HPDE6-E6E7 (cell line): ENCODE results near the gene ALDH4A1.

ENCODE experiments used
- DNase-seq: peaks from one replicate; pipeline ENCODE4 v3.0.0; 2011; ENCODE audit warnings: missing footprints; ENCODE audit errors: extremely low spot score

ALDH4A1 gene, protein sequence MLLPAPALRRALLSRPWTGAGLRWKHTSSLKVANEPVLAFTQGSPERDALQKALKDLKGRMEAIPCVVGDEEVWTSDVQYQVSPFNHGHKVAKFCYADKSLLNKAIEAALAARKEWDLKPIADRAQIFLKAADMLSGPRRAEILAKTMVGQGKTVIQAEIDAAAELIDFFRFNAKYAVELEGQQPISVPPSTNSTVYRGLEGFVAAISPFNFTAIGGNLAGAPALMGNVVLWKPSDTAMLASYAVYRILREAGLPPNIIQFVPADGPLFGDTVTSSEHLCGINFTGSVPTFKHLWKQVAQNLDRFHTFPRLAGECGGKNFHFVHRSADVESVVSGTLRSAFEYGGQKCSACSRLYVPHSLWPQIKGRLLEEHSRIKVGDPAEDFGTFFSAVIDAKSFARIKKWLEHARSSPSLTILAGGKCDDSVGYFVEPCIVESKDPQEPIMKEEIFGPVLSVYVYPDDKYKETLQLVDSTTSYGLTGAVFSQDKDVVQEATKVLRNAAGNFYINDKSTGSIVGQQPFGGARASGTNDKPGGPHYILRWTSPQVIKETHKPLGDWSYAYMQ

DNA sequence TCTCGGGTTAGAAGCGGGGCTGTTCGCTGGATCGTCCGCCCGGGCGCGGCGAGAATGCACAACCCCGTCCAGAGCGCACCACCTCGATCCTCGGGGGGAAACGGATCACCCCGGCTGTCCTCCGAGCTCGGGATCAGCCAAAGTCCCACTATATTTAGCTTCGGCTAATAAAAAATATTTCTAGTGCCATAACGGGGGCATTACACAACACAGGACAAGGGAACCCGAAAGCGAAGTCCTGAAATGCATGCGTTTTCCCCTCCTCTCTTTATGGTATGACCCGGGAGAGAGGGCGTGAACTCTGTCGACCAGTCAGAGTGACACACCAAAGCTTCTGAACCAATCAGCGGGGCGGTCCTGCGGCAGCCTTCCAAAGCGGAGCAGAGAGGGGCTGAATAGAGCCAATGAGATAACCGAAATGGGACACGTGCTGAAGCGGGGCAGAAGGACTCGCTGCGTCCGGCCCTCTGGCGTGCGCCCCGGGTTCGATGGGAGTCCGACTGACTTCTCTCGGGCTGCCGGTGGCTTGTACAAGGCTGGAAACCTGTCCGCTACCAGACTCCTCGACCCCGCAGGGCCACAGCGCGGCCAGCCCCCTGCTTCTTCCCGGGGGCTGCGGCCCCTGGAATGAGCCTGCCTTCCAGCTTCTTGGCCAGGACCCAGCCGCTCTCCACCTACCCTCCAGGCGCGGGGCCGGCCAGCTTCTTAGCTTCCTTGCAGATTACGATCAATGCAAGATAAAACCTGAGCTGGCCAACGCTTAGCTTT lies at the start of gene ALDH4A1:
Gene ALDH4A1, minus strand, starts transcription at position 33 of the 768 bp plus-strand sequence. Its CDS starts 32 bp downstream, at position 1.
- DNase-seq, result peak; percentile 100

GRCh38 chr1:18951818-18952391 lies 49.5 kb upstream of the ALDH4A1 start:
- DNase-seq, result no peak

GRCh38 chr1:18951416-18951815 lies 49.1 kb upstream of the ALDH4A1 start:
- no peak for DNase-seq

- no peak for DNase-seq
Observed at GRCh38 chr1:18950401-18951026, 48.2 kb upstream of the ALDH4A1 start.

GRCh38 chr1:18949686-18950400 lies 47.5 kb upstream of the ALDH4A1 start:
- DNase-seq, result no peak

GRCh38 chr1:18948913-18949685 lies 46.7 kb upstream of the ALDH4A1 start:
- DNase-seq, result no peak

GRCh38 chr1:18948048-18948912 lies 45.9 kb upstream of the ALDH4A1 start:
- DNase-seq, result no peak

- DNase-seq, result no peak
Observed at GRCh38 chr1:18947570-18947969, 45.2 kb upstream of the ALDH4A1 start.

DNA sequence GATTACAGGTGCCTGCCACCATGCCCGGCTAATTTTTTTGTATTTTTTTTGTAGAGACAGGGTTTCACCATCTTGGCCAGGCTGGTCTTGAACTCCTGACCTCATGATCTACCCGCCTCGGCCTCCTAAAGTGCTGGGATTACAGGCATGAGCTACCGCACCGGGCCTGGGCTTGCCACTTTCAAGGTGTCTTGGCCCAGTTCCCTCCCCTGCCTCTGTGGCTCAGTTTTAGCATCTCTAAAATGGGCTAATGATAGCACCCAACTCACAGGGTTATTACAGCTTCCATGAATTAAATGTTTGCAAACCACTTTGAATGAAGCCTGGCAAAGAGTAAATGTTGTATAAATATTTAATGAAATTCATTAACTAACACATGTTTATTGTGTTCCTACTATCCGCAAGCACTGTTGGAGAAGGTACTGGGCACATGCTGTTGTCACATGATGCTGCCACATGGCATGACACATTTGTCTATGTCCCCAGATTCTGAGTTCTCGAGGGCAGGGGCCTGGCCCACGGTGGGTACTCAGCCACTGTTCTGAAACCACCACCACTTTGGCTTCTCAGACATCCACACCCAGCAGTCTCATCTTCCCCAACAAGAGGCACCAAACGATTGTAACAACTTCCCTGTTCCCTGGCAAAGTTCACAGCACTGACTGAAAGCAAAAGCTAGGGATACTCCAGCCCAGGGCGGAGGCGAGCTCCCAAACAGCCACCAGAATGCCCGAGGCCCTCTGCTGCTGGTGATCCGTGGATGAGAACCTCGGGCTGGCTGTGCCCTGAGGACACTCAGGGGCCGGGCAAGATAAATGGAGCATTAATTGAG lies 44.4 kb upstream of the ALDH4A1 start:
- DNase-seq, result no peak

- no peak for DNase-seq
Observed at GRCh38 chr1:18945401-18945849, 43.1 kb upstream of the ALDH4A1 start.

- DNase-seq, result no peak
Observed at GRCh38 chr1:18944810-18945209, 42.5 kb upstream of the ALDH4A1 start.

GRCh38 chr1:18943914-18944572 lies 41.7 kb upstream of the ALDH4A1 start:
- no peak for DNase-seq

GRCh38 chr1:18943162-18943561 lies 40.8 kb upstream of the ALDH4A1 start:
- no peak for DNase-seq

DNA sequence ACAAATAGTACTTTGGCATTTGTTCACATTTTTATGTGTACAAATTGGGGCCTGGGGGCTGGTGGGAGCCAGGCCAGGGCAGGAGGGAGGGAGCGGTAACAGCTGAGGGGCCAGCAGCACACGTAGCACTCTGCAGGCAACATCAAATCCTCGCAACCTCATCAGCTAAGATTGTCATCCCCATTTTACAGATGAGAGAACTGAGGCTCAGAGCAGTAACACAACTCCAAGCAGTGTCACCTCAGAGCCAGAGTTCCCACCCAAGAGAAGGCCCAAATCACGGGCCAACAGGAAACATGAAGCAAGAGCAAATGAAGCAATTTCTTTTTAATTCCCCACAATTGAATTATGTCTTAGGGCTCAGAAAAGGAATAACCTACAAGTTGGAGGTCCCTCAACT lies 40.0 kb upstream of the ALDH4A1 start:
- no peak for DNase-seq

GRCh38 chr1:18941221-18942141 lies 39.1 kb upstream of the ALDH4A1 start:
- DNase-seq, result no peak

GRCh38 chr1:18940303-18941020 lies 38.1 kb upstream of the ALDH4A1 start:
- no peak for DNase-seq
